ENCODE measurements around the gene ARHGEF4. TPM values are rescaled to one million over a fixed set of nuclear protein-coding genes. Genes with fewer than 3 reads are reported as not detected.
"Not testable (repeated sequence)": the region's sequence is repeated elsewhere in the genome, so short reads cannot be mapped to it uniquely, and the experiment has no call there.

ARHGEF4 gene
- polyA plus RNA-seq, 3 donors: 8.9 to 19.8 (median 13.3) TPM

DNA sequence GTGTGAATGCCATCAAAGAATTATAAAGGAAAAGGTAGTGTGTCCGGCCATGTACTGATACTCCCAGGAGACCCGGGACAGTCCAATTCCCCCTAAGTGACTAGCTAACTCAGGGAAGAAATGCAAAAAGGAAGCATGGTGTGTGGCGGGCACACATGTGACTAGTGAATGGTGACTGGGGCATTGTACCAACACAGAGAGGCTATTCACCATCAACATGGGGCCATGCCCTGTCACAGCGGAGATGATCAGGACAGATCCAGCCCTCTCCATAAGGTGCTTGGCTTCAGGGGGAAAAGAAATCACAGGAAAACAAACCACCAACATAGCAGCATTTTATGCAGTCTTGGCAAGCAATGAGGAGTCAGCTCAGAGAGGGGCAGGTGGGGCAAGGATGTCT, 222.2 kb downstream of the ARHGEF4 start:
- 89 to 97% (median 93%) methylated on average over 4 of the region's 4 CpGs for WGBS, 3 donors
- H3K27ac ChIP-seq (ENCODE audit: low read depth, low read length): no peak overlapping the region

DNA sequence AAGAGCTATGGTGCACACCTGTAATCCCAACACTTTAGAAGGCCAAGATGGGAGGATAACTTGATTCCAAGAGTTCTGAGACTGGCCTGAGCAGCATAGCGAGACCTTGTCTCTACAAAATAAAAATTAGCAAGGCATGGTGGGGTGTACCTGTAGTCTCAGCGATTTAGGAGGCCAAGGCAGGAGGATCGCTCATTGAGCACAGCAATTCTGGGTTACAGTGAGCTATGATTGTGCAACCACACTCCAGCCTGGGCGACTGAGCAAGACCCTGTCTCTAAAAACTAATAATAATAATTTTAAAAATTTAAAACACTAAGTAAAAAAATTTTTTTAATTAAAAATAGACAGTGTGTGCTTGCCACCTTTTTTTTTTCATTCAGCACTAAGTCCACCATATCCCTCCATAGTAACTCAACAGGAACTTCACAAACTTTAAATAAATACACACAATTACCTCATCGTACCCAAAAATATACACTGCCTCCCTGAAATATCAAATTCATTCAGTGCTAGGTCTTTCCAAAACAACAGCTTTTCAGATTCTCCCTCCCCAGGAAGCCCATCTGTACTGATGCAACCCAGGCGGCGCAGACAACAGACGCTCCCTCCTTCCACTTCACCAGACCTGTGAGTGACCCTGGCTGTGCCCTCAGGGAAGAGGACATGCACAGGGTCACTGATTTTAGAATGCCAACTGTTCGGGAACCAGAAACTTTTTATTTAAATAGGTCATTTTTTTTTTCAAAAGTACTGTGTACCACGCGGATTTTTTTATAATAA, 227.0 kb downstream of the ARHGEF4 start:
- H3K27ac ChIP-seq (ENCODE audit: low read depth, low read length): no peak overlapping the region
- WGBS, 3 donors: 89 to 93% (median 90%) methylated on average over 11 of the region's 11 CpGs

DNA sequence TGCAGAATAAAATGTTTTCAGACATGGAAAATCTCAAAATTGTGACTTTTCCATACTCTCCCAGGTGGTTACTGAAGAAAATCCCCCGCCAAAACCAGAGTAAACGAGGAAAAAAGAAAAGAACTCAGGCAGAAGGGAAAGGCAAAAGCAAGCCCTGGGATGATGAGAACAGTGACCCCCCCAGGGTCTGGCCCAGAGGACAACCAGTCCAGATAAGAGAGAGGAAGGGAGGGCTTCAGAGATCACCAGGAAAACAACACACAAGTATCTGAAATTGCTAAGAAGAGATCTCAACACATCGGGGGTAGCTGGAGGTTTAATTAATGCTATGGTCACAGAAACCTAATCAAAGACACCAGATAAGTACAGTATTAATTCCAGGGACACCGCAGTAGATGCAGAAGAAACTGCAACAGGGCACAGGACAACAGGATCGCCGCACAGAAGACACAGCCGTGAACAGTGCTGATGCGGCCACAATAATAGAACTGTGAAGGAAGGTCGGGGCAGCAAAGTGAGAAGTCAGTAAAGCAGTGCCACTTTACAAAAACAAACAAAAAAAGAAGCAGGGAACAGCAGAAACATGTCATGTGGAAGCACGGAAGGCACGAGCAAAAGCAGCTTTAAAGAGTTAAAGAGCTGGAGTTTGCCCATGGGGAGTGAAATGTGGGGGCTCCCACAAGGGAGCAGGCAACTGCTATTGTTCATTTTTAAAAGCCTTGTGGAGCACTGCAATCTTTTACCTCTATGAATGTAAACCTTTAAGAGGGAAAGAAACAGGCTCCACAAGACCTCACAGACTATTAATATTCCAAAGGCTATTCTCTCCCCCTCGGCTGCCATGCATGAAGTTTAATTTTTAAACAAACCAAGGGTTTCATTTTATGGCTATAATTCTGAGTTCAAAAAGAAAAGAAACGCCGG, 228.1 kb downstream of the ARHGEF4 start:
- WGBS, 3 donors: 62 to 84% (median 81%) methylated on average over 14 of the region's 14 CpGs
- H3K27ac ChIP-seq (ENCODE audit: low read depth, low read length): no peak overlapping the region

DNA sequence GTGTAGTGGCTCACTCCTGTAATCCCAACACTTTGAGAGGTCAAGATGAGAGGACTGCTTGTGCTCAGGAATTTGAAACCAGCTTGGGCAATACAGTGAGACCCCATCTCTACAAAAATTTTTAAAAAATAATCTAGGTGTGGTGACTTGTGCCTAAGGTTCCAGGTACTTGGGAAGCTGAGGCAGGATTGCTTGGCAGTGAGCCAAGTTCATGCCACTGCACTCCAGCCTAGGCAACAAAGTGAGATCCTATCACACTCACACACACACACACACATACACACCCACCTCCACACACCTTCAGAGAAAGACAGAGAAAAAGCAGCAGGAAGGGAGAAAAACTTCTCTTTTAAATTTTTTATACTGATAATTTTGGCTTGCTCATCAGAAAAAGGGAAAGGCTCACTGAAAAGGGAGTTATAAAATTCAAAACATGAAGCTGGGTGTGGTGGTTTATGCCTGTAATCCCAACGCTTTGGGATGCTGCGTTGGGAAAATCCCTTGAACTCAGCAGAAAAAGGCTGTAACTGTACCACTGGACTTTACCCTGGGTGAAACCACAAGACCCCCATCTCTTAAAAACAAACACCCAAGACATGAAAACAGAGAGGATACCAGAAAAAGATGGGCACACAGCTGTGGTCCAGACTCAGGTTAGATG, 230.9 kb downstream of the ARHGEF4 start:
- H3K27ac ChIP-seq (ENCODE audit: low read depth, low read length): no peak overlapping the region
- WGBS, 3 donors: 54 to 71% (median 54%) methylated on average over 2 of the region's 2 CpGs

DNA sequence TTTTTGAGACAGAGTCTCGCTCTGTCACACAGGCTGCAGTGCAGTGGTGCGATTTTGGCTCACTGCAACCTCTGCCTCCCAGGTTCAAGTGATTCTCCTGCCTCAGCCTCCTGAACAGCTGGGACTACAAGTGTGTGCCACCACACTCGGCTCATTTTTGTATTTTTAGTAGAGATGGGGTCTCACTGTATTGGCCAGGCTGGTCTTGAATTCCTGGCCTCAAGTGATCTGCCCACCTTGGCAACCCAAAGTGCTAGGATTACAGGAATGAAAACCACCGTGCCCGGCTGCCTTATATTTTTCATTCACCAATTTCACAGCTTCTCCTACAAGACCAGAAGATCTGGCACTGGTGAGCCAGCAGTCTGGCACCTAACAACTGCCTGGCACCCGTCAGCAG, 231.5 kb downstream of the ARHGEF4 start:
- WGBS, 3 donors: 95 to 97% (median 96%) methylated on average over 5 to 6 of the region's 6 CpGs
- H3K27ac ChIP-seq (ENCODE audit: low read depth, low read length): not testable (repeated sequence)

DNA sequence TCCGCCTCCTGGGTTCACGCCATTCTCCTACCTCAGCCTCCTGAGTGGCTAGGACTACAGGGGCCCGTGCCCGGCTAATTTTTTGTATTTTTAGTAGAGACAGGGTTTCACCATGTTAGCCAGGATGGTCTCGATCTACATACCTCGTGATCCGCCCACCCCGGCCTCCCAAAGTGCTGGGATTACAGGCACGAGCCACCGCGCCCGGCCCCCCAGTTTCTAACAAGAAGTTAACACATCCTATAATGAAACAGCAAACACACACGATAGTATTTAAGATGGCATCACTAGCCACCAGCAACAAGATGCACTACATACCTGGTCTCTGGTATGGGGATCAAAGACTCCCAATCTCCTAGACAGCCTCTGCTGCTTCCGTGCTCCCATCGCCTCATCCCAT, 238.9 kb downstream of the ARHGEF4 start:
- H3K27ac ChIP-seq (ENCODE audit: low read depth, low read length): not testable (repeated sequence)
- 97 to 98% (median 98%) methylated on average over 15 of the region's 15 CpGs for WGBS, 3 donors

DNA sequence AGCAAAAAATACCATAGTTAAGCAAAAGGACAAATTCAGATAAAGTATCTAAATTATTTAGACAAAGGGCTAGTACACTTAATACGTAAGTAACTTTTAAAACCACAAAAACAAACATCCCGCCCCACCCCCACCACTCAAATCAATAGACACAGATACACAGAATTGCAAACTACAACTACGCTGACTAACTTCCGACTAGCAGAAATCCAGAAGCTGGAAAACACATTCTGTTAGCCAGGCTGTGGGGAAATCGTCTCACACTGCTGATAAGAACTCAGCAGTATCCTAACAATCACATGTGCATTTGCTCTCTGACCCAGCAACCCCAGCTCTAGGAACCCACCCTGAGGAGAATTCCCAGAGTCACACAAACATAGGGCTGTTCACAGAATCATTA, 240.0 kb downstream of the ARHGEF4 start:
- H3K27ac ChIP-seq (ENCODE audit: low read depth, low read length): no peak overlapping the region
- WGBS, 3 donors: 61 to 87% (median 85%) methylated on average over 5 of the region's 5 CpGs

DNA sequence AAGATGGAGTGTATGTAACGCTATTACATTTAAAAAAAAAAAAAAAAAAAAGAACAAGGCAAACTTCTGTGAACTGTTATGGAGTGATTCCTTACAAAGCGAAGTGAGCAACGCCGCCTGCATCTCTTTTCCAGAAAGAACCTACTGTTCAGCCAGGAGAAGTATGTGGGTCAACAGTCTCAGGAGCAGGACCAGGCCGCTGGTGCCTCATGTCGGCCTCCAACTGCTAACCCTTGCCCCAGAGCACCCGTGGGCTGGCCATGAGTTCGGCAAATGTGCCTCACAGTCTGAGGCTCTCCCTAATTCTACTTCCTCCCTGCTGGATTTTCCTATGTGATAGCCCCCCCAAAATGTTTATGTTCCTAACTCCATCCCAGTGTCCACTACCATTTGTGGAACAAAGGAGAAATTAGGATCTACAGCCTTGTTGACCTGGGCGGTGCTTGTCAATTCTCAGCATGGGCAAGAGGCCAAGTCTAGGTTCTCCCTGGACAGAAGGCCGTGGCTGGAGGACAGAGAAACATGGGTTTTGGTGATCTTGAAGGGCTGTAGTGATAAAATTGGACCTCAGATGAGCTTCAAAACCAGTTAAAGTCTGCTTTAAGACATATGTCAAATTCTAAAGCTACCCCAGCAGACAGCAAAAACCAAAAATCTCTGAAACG, 240.6 kb downstream of the ARHGEF4 start:
- no peak overlapping the region for H3K27ac ChIP-seq (ENCODE audit: low read depth, low read length)
- 70 to 82% (median 72%) methylated on average over 11 of the region's 11 CpGs for WGBS, 3 donors

DNA sequence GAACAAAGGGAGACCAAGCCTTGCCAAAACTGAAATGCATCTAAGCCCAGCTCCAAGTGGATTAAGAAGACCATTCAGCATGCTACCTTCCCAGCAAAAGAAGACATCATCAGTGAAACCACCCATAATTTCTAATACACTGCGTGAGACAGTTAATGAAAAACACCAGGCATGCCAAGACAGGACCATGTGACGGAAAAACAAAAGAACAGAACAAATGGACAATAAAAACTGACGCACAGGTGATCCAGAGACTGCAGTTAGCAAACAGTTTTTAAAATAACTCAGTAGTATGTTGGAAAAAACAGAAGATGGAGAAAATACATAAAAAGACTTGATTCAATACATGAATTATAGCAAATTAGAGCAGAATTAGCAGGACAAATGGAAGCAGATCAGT, 241.3 kb downstream of the ARHGEF4 start:
- 64 to 94% (median 86%) methylated on average over 3 of the region's 3 CpGs for WGBS, 3 donors
- no peak overlapping the region for H3K27ac ChIP-seq (ENCODE audit: low read depth, low read length)

DNA sequence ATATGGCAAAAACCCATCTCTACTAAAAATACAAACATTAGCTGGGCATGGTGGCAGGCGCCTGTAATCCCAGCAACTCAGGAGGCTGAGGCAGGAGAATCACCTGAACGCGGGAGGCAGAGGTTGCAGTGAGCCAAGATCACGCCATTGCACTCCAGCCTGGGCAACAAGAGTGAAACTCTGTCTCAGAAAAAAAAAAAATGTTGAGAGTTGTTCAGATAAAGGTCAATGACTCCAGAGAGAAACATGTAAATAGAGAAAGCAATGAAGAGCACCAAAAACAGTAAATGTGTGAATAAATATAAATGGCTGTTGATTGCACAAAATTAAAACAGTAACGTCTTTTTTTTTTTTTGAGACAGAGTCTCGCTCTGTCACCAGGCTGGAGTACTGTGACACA, 243.2 kb downstream of the ARHGEF4 start:
- WGBS, 3 donors: 91 to 95% (median 92%) methylated on average over 6 of the region's 6 CpGs

DNA sequence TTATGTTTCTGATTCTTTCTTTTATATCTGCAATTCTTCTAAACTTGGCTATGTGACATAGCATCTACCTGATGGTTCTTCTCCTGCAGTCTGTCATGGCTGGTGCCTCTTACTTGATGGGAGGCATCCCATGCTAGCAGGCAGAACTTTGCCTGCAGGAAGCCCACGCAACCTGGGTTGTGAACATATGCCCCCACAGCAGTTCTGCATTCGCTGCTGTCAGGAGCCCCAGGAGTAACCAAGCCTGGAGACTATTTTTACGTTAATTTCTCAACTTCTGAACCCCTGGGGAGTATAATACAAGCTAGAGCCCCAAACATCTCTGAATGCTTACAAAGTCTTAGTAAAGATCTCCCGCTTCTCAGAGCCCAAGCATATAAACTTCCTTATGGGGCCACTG, 244.5 kb downstream of the ARHGEF4 start:
- H3K27ac ChIP-seq (ENCODE audit: low read depth, low read length): no peak overlapping the region
- WGBS, 3 donors: 86 to 95% (median 89%) methylated on average over 4 of the region's 4 CpGs

More for the DNA sequence above, 243.2 kb downstream of the ARHGEF4 start:
- not testable (repeated sequence) for H3K27ac ChIP-seq (ENCODE audit: low read depth, low read length)

DNA sequence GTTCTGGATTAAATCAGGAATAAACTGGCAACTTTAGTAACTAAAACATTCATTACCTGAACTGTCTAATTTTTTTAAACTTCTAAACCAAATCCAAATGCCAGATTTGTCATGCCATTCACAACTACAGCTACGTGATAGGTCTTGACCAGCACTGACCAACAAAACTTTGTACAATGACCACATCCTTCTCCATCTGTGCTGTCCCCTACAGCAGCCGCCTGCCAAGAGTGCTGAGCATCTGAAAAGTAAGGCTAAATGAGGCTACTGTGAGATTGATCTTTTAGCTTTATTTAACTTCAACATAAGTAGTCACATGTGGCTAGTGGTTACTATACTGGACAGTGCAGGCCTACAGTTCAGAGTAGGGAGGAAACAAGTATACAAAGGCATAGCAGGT, 248.9 kb downstream of the ARHGEF4 start:
- H3K27ac ChIP-seq (ENCODE audit: low read depth, low read length): no peak overlapping the region
- 76 to 77% (median 76%) methylated on average over 2 of the region's 2 CpGs for WGBS, 3 donors

DNA sequence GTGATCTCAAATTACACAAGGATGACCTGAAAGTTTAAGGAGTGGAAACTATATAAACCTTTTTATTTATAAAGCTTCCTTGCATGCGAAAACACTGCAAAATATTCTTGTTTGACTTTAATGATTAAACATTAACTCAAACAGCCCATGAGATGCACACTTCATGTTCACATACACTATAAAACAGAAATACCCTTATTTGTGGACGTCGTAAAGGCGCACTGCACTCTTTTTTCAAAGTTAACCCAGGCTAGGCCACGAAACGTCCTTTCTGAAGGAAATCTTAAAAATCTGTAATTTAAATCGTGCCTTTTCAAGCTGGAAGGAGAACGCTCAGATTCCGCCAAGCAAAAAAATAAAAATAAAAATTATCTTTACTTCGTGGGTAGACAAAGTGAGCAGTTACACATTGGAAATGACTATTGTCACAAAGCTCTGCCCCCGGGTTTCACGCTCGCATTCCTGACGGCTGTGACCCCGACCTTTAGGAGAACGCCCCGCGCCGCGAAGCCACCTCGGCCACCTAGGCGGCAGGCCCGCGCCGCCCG, 255.8 kb downstream of the ARHGEF4 start:
- H3K27ac ChIP-seq (ENCODE audit: low read depth, low read length): peak overlapping the region; percentile 71
- WGBS, 3 donors: 1 to 2% (median 2%) methylated on average over 26 of the region's 26 CpGs

DNA sequence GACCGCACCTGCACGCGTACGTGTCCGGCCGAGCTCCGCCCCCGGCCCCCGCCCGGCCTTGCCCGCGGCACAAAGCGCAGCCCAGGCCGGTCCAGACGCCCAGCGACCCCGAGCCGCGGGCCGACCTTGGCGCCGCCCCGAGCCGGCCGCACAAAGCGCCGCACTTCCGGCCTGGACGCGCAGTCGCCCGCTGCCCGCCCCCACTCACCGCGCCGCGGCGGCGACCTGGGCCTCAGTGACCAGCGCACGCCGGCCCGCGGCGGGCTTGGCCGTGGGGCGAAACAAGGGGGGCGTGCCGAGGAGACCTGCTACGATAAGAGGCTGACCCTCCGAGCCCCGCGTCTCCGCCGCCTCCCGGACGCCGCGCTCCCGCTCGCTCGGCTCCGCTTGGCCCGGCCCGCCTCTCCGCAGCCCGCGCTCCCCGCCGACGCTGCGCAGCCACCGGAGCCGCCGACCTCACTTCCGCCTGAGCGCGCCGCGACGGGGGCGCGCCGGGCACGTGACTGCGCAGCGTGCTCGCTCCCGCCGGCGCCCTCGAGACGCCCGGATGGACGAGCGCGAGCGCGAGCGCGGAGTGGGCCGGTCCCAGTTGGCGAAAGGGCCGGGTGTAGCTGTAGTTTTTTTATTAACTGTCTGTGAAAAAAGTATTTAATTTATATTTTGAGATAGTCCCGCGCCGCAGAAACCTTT, 256.4 kb downstream of the ARHGEF4 start, which contains the start of gene FAM168B:
Gene FAM168B, minus strand, starts transcription at position 455 of the 690 bp plus-strand sequence. CDS start 10,814 bp downstream, outside the sequence.
- WGBS, 3 donors: 0% methylated on average over 90 to 107 of the region's 107 CpGs
- peak within 1 kb of the TSS; percentile 71 for H3K27ac ChIP-seq (ENCODE audit: low read depth, low read length)

DNA sequence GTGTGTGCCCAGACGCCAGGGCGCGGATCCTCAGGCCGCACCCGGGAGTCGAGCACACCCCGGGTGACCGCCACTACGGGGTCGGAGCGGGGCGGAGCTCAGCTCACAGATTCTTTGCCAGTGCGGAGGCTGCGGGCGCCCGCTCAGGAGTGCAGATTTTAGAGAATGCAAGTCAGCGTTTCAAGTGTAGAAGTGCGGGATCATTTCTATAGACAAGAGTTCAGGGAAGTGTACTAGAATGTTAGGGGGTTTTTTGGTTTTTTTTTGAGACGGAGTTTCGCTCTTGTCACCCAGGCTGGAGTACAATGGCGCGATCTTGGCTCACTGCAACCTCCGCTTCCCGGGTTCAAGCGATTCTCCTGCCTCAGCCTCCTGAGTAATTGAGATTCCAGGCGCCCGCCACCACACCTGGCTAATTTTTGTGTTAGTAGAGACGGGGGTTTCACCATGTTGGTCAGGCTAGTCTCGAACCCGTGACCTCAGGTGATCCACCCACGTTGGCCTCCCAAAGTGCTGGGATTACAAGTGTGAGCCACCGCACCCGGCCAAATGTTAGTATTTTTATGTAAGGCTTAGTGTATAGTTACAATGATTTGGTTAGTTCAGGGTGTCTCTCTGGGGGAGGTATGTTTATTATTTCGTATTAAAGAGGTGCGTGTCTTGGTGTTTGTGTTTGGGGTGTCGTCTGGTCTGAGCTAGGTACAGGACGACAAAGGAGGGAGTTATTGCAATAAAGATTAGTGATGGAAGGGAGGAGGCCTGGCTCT, 257.2 kb downstream of the ARHGEF4 start:
- WGBS, 3 donors: 7 to 11% (median 8%) methylated on average over 37 of the region's 37 CpGs
- no peak overlapping the region for H3K27ac ChIP-seq (ENCODE audit: low read depth, low read length)

DNA sequence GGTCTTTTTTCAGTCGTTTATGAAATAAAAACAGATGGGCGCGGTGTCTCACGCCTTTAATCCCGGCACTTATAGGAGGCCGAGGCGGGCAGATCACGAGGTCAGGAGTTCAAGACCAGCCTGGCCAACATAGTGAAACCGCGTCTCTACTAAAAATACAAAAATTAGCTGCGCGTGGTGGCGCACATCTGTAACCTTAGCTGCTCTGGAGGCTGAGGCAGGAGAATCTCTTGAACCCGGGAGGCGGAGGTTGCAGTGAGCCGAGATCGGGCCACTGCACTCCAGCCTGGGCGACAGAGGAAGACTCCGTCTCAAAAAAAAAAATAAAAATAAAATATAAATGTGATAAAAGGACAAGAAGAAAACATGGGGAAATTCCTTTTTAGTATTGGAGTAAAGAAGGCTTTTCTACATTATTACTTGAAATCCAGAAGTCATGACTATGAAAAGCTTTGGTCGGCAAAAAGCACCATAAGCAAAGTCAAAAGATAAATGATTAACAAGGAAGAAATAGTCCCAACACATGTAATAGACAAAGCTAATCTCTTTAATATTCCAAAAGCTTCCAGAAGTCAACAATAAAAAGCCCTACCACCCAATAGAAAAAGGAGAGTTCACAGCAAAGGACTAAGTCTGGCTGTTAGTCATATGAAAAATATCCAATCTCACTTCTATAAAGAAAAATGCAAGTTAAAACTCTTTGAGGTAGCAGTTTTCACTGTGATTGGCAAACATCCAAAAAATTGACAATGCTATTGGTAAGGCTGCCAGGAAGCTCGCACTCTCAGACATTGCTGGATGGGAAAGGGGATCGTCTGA, 258.0 kb downstream of the ARHGEF4 start:
- no peak overlapping the region for H3K27ac ChIP-seq (ENCODE audit: low read depth, low read length)
- WGBS, 3 donors: 64 to 77% (median 76%) methylated on average over 22 of the region's 22 CpGs
